HPDE6-E6E7 (cell line): ENCODE data around the gene CHAT.

Experiments used
- DNase-seq: peaks from one replicate; pipeline ENCODE4 v3.0.0; 2011; ENCODE audit warnings: missing footprints; ENCODE audit errors: extremely low spot score

The CHAT gene

DNA sequence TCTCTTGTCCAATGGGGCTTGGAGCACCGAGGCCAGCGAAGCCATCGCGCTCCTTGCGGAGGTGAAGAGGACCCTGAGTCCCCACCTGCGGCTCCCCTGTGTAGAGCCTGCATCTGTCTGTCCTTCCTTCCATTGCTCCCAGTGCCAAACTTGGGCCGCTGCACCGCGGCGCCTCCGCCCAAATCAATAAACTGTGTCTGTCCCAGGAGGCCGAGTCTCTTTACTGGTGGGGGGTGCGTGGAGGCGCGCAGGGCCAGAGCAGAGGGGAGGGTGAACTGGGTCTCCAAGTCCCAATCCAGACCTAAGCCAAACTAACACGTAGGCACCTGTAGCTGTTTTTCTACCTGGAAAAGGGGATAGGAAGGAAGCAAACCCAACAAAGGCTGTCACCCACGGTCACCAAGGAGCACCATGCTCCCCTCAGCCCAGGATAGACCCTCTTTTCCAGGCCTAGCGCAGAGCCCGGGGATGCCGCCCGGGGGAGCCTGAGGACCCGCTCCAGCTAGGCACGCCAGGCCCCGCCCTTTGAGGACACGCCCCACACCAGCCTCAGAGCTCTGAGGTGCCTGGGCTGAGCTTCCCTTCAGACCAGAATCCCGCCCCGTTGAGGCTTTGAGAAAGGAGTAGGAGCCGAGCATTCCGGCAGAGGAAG, 1.2 kb upstream of the CHAT start:
- no peak for DNase-seq

DNA sequence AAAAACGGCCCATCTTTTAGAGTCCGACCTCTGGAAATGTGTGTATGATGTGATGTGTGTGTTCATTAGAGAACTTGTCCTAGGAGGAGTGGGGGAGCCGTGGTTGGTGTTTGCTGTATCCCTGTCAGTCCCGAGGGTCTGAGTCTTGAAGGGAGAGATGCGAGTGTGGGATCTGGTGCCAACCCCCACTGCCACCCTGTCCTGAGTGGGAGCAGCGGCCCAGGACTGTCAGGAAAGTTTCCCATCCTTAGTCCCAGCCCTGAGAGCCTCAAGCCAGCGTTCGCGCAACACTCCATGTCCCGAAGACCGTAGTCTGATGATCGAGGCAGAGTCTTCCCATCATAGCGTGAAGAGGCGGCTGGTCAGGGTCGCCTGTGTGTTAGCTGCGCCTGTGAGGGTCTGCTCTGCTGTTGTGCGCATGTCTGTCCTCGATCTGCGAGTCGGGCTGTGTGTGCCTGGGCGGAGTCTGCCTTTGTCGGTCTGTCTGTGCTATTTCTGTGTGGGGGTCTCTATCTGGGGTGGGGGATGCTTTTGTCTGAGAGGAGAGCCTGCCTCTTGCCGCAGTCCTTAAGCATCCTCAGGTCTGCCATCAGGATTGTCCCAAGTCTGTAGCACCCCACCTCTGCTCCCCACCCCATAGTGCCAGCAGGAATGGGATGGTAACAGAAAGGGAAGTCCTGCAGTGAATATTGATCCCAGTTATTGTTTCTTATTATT, 514 bp upstream of the CHAT start:
- no peak for DNase-seq

DNA sequence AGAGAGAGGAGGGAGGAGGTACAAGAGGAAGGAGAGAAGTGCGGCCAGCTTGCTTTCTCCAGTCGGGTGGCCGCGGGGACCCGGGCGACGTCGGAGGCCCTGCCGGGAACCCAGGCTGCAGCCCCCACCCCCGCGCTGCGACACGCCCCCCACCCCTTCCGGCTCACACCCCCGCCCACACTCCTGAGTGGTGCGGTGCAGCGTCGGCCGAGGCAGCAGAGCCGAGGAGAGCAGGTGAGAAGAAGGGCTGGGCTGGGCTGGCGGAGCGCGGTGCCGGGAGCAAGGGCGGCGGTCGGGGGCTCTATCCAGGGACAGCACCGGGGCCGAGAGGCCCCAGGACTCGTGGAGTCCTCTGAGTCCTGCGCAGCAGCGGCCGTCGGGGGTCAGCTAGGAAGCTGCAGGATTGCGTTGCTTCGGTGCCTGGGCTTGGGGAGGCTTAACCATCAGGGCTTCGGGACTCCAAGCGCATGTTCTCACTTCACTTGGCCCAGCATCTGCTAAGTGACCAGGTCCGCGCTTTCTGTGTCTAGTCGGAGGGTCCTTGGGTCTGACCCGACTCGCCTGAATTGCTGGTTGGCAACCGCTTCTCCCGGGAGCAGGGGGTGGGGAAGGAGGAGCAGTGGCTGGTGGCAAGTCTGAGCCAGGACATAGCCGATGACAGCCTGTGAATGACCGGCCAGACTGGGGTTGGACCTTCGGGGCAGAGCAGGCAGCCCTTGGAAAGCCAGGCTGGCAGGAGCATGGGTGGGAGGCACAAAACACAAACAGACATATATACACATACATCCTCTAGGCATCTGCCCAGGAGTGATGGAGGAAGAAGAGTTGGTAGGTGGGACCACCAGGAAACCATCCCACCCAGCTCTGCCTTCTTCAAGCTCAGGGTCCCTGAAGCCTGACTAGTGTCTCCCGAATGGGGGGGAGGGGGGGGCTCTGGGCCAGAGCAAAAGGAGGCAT, 683 bp downstream of the CHAT start:
- DNase-seq = no peak

DNA sequence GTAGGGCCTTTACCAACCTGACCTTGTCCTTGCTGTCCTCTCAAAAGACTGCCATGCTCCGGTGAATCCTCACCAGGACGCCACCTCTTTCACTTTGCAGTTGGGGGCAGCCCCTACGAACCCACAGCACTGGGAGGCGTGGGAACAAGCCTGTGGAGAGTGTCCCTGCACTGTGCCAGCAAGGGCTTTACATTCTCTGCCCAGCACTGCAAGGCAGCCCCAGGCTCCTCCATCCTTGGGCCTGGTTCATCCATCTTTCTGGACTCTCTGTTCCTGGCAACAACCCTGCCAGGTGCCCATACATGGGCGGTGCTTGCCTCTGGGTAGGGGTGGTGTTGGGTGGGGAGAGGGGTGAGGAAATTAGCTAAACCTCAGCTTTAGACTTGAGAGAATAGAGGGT, 1.4 kb downstream of the CHAT start:
- DNase-seq = no peak

DNA sequence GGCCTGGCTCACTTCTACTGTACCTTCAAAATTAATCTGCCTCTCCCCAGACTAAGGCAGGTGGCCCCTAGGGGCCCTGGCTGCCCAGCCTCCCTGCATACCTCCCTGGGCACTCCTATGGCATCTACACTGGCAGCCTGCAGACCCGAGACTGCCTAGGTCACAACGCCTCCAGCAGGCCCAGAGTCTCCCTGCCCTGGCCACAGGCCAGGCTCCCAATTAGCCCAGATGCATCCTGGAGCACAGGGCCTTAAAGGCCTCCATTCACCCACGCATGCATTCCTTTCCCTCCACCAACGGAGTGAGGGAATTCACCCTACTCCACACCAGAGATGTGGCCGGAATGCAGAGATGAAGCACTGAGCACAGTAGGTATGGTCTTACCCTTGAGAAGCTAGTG, 1.9 kb downstream of the CHAT start:
- no peak for DNase-seq

DNA sequence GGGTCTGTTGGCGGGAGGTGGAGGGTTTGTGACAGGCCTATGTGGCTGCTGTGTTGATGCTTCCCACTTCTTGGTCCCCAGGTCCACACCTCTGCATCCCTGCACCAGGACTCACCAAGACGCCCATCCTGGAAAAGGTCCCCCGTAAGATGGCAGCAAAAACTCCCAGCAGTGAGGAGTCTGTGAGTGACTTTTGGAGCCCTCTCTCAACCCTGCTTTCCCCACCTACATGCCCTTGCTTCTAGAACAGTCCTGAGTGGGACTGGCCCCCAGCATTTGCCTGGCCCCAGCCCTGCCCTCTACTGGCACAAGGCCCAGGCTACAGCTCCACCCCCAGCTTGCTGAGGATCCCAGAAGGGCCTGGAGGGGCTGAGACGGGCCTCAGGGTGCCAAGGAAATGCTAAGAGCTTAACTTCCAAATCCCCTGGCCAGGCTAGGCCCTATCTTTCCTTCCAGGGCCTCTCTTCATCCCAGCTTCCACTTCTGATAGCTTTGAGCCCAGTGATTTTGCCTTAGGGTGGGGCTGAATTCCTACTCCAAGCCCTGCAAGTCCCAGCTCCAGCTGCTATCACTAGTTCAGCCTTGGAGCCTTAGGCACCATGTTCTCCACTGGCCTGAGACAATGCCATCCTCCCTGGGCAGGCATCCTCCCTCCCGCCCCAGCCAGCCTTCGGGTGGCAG, 2.7 kb downstream of the CHAT start:
- no peak for DNase-seq

DNA sequence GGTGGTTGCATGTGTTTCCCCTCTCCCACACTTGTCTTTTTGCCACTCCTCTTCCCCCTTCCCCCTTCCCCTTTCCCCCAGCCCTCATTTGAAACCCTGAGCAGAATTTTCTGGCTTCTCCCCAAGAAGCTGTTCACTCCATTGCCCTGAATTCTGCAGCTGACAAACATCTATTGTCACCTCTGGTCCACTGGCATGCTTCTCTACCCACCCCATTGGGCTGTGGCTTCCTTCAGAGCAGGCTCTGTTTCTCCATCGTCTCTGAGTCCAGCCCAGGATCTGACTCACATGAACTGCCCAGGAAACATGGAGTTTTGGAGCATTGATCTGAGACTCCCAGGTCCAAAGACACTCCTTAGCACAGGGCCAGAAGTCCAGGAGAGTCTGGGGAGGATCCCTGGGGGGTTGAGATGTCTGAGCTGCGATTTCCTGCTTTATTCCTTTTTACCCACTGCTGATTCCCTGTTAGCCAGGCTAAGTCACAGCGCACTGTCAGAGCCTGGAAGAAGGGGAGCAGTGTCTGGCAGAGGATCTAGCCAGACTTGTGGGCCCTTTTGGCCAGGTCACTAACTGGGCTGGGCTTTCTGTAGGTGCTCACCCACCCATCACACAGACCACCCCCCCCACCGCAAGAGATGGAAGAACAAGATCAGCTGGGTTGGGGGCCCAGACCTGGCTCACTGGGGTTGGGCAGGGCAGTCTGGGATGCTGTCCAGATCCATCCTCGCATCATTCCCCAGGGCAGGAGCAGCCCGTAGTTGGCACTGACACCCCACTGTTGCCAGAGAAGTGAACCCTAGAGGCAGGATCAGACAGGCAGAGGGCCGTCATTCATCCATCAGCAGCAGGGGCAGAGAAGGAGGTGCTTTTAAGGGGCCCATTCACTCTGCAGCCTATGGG, 3.5 kb downstream of the CHAT start:
- DNase-seq = no peak

DNA sequence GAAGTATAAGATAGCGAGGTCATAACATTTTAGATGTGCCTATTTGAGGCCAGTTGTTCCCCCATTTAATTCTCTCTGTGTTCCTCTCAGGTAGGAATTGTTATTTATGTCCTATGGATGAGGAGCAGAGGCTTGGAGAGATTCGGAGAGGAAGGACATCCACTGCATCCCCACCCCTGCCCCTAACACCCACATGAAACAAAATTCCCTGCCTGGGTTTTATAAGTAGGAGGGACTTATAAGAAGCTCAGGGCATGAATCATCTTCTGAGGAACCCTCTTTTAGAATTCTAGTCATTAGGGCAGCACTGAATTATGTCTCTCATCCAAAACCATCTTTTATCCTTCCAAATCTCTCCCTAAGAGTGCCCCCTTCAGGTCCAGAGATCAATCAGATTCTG, 5.0 kb downstream of the CHAT start:
- DNase-seq = no peak

DNA sequence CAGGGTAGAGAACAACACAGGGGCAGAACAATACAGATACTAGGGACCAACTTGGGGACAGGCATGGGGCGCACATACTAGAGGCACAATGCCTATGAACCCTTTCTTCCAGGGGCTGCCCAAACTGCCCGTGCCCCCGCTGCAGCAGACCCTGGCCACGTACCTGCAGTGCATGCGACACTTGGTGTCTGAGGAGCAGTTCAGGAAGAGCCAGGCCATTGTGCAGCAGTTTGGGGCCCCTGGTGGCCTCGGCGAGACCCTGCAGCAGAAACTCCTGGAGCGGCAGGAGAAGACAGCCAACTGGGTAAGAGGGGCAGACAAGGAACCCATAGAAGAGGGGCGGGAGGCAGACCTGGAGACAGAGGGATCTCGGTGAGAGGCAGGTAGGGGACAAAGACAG, 5.8 kb downstream of the CHAT start:
- no peak for DNase-seq

DNA sequence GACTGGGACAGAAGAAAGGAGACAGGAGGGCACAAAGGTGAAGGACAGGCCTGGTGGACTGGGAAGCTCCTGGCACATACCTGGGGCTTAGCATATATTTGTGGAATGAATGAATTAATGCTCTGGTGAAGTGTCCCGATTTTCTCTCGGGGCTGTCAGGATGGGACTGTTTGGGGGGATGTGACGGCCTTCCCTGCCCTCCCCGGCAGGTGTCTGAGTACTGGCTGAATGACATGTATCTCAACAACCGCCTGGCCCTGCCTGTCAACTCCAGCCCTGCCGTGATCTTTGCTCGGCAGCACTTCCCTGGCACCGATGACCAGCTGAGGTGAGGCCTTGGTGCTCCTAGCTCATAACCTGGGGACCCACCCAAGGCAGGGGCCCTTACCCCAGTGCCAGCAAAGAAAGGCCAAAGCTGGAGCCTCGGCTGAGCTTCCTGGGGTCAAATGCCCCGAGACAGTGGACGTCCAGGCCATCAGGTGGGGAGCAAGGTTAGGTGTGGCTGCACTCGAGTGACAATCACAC, 6.5 kb downstream of the CHAT start:
- no peak for DNase-seq

DNA sequence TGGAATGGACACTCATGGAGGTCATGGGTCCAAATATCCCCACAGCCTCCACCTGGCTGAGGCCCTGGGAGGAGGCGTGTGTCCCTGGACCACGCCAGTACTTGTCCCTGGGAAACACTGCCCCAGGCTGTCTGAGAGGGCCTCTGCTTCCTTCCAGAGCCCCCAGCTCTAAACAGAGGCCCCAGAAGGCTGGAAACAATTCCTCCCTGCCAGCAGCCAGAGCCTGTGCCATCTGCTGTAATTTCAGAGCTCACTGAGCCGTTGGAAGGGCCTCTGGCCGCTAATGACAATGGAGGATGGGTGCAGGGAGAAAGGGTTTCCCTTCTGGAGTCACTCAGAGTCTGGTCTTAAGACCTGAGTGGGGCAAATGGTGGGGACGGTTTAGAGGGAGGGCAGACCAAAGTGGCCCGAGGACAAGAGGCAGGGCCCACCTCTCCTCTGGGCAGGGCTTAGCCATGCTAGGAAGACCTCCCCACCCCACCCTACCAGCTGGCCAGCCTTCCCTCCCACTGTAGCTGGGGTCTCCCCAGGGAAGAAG, 7.1 kb downstream of the CHAT start:
- no peak for DNase-seq

DNA sequence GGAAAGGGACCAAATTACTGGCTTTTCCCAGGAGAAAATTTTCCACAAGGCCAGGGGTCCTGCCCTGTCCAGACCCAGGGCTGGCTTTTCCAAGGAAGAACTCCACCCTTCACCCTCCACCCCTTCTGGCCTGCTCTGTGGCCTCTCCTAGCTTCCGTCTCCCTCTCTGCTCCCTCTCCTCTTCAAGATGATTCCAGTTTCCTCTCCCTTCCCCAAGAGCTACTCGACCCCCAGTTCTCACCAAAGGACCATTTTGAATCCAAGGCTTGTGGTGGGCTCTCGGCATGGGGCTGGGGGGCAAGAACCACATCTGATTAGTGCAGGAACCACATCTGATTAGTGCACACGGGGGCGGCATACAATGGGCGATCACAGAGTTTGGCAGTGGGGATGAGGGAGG, 7.7 kb downstream of the CHAT start:
- DNase-seq = no peak

DNA sequence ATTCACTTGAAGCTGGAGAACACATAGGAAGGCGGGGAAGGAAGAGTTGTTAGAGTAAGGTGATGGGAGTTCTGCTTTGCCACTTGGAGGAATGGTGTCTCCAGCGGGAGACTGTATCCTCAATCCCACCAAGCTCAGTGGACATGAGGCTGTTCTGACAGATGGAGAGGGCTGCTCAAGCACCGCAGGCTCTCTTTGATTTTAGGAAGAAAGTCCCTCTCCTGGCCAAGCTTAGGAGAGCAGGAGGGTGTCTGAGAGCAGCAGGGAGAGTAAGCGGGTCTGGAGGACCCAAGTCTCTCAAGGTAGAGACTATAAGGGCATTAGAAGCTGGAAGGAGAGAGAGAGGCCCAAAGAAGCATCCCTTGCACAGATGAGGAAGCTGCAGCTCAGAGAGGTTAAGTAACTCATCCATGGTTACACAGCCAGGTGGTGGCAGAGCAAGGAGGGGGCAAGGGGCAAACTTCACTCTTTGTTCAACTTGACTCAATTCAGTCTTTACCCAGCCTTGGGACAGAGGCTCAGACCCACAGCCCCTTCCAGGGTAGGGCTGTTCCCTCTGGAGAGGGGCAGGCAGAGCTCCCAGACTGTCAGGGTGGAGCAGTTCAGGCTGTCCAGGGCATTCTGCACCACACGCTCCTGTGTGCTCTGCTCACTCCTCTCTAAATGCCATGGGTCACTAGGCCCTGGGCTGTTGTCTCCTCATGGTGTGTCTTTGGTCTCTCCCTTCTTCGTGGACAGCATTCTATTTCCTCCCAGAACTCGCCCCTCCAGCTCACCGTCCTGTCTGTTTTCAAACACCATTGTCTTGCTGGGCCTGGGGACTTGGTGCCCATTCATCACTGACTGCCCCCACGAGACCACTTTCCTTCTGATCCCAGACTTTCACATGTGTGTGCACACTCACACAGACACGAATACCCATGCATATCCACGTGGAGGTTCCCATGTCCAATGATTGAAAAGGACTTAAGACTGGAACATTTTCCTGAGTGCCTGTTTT, 8.9 kb downstream of the CHAT start:
- no peak for DNase-seq

DNA sequence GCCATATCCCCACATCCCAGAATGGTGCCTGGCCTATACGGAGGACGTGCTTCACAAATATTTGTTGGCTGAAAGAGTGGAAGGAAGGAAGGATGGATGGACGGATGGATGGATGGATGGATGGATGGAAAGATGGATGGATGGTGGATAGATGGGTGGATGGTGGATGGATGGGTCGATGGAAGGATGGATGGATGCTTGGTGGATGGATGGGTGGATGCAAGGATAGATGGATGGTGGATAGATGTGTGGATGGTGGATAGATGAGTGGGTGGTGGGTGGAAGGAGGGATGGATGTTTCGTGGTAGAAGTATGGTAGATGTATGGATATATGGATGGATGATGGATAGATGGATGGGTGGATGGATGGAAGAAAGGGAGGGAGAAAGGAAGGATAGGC, 10.8 kb downstream of the CHAT start:
- DNase-seq = no peak

DNA sequence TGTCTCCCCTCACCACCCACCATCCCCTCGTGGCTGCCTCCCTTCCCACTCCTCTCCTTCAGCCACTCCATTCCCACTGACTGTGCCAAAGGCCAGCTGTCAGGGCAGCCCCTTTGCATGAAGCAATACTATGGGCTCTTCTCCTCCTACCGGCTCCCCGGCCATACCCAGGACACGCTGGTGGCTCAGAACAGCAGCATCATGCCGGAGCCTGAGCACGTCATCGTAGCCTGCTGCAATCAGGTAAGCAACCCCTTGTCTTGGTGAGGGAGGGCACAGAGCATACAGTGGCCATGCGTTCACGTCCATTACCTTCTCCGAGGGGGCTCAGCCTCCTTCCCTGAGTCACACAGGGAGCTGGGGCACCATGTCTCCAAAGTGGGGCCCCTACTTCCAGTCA, 11.6 kb downstream of the CHAT start:
- no peak for DNase-seq

DNA sequence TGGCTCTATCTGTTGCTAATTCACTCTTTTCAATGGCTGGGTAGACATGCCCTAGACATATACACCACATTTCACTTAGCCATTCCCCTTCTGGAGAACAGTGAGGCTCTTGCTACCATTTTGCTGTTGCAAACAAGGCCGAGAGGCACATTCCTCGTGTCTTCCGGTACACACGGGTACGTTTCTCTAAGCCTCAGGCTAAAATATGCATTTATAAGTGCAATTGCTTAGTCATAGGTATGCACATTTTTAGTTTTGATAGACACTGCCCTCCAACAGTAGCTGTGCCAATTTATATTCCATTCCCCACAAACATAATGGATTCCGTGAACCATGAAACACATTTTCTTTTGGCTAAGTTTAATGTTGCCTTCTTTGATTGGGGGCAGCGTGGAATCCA, 13.2 kb downstream of the CHAT start:
- no peak for DNase-seq

DNA sequence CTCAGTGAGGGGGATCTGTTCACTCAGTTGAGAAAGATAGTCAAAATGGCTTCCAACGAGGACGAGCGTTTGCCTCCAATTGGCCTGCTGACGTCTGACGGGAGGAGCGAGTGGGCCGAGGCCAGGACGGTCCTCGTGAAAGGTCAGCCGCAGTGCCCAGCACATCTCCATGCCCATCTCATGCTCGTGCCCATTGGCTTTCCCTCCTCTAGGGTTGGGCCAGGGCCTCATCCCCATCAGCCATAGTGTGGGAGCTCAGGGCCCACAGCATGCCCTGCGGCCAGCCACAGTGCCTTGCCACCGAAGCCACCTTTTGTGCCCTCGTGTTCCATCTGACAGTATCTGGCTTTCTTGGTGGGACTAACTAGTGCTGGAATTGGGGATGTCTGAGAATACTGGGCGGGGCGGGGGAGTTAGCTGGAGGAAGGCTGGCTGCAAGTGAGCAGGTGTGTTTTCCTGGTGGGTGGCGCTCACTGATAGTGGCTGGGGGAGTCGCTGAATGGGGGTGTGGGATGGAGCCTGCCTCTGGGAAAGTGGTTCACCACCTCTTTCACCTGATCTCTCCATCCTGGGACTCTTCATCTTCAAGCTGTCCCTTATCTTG, 13.9 kb downstream of the CHAT start:
- DNase-seq = no peak

DNA sequence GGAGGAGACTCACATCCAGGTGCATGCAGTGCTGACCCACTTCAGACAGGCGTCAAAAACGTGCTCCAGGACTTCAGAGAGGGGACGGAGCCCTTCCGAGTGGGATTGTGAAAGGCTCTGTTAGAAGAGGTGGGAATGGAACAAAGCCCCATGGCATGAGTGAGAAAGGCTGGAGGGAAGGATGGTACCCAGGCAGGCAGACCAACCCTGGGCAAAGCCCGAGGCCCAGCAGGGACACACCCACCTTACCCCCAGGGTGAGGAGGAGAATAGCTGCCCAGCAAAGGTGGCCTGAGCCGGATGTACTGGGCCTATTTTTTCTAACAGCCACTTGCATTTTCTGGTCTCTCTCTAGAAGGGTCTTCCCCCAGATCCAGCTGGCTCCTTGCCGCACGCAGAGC, 14.8 kb downstream of the CHAT start:
- DNase-seq = no peak

DNA sequence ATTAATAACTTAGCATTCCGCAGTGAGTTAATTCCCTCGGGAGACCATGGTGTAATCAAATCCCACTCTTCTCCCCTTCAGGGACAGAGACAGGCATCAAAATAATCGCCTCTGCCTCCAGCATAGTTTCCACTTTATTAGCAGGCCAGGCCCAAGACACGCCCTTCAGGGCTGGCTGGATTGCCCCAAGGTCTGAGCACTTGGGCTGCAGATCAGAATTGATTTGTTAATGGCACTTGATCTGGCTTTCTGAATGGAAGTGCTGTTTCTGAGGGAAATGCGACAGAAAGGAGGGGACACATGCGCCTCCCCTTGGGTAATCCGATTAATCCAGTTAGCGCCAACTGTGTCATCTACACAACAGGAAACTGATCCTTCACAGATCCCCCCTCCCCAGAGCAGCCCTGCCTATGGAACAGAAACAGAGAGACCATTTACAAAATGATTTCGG, 15.6 kb downstream of the CHAT start:
- DNase-seq = no peak
